Coronary artery (tissue), 2 donors: Measurements from ENCODE around the gene SOX2.
A peak's percentile ranks its signal among the peaks of the same experiment; 100 is the strongest.

ENCODE experiments used
- DNase-seq: peaks from one replicate; pipeline ENCODE4 v3.0.0-alpha.2; 2017; ENCODE audit warnings: low spot score
- H3K27ac ChIP-seq, 2 donors: fragments of 200-600 bp; sonication (generic); one replicate each; pipeline ENCODE4 v1.5.1; 2016 to 2019
- H3K4me3 ChIP-seq: fragments of 200-600 bp; sonication (generic); 2 replicates; pipeline ENCODE4 v1.5.1; 2016; ENCODE audit warnings: mild to moderate bottlenecking, moderate library complexity
- TF ChIP-seq, protein P1 (sequence below): fragments of 200-600 bp; sonication (generic); IDR thresholded peaks from one replicate; pipeline ENCODE4 v1.5.1; 2019; ENCODE audit warnings: antibody characterized with exemption

Gene SOX2

DNA sequence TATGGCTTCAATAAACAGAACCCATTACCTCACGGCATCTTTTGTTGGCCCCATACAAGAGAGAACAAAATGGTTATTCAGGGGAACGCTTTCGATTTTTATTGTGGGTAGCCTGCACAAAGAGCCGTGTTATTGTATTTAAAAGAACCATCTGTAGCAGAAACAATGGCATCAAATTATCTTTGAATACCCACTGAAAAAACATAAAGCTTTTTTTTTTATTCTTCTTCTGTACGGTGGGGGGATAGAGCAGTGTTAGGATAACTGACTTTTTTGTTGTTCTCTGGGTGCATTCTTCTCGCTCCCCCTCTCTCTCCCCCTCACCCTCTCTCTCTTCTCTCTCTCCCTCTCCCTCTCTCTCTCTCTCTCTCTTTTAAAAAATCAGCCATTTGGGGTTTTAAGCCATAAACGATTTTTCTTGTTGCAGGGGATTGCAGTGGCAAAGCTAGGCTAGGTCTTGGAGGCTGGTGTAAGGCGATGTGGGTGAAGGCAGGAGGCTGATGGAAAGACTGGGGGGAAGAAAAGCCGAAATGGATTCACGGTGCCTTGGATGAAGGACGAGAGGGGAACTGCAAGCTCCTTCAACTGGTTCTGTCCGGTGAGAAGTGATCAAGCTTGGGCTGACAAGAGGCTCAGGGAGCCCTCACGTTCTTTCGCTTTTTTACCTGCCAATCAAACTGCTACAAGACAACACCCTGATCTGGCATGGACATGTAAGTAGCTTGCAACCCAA is 12.4 kb upstream of the SOX2 start:
- TF ChIP-seq, protein P1, sequence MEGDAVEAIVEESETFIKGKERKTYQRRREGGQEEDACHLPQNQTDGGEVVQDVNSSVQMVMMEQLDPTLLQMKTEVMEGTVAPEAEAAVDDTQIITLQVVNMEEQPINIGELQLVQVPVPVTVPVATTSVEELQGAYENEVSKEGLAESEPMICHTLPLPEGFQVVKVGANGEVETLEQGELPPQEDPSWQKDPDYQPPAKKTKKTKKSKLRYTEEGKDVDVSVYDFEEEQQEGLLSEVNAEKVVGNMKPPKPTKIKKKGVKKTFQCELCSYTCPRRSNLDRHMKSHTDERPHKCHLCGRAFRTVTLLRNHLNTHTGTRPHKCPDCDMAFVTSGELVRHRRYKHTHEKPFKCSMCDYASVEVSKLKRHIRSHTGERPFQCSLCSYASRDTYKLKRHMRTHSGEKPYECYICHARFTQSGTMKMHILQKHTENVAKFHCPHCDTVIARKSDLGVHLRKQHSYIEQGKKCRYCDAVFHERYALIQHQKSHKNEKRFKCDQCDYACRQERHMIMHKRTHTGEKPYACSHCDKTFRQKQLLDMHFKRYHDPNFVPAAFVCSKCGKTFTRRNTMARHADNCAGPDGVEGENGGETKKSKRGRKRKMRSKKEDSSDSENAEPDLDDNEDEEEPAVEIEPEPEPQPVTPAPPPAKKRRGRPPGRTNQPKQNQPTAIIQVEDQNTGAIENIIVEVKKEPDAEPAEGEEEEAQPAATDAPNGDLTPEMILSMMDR: no peak
- no peak for DNase-seq
- Histone ChIP-seq H3K4me3 (no peak overlapping the region), H3K27ac (no peak overlapping the region)

DNA sequence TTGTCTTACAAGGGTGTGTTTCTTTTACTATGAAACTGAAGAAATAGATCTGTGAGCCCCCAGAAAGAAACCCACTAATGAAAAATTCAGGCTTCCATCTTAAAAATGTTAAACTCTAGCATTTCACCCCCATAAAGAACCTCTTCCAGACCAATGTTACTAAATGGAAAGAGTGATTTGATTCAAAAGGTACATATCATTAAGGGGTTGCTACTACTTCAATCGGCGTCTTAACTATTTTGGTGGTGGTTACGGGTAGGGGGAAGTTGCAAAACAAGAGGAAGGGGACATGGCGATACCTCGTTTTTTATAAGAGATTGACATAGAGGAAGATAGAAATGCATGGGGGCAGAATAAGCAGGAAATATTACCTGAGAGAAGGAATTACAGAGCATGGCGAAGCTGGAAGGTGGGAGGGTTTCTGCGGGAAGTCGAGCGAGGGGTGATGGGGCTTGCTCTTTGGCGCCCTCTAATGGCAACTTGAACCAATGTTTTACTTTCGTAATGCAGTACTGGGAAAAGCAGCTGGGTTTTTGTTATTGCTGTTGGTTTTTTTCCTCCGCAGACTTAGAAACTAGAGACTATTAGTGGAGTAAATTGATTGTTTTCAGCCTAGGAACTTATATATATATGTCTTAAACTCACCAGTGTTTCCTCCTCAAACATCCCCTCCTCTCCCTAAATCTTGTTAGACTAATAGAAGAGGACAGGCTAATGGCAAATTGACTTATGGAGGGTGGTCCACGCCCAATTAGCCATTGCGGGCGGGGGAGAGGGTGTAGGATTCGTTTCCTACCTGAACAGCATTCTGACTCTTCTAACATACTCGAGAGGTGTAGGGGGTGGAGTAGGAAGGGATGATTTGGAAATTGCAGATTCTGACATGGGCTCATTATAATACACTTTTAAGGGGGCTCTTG is 11.3 kb upstream of the SOX2 start:
- no peak overlapping the region for H3K27ac ChIP-seq
- no peak for DNase-seq
- peak overlapping the region; percentile 54 for H3K4me3 ChIP-seq
- TF ChIP-seq, protein P1: peak; percentile 67

DNA sequence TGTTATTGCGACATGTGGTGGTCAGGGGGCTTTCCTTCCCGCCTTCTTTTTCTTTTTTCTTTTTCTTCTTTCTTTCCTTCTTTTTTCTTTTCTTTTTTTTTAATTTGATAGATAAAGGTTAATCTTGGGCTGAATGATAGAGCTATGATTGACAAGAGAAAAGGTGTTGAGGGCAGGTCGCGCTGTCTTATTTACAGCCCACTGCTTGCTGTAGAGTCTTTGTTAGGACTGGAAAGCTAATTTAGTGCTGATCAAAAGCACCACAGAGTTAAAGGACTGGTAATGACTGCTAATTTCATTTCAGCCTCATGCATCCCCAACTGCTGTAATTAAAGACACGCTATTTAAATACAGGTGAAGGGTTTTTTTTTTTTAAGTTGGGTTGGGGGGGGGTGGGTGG is 10.6 kb upstream of the SOX2 start:
- H3K27ac ChIP-seq: no peak overlapping the region
- no peak for DNase-seq
- TF ChIP-seq, protein P1: no peak

DNA sequence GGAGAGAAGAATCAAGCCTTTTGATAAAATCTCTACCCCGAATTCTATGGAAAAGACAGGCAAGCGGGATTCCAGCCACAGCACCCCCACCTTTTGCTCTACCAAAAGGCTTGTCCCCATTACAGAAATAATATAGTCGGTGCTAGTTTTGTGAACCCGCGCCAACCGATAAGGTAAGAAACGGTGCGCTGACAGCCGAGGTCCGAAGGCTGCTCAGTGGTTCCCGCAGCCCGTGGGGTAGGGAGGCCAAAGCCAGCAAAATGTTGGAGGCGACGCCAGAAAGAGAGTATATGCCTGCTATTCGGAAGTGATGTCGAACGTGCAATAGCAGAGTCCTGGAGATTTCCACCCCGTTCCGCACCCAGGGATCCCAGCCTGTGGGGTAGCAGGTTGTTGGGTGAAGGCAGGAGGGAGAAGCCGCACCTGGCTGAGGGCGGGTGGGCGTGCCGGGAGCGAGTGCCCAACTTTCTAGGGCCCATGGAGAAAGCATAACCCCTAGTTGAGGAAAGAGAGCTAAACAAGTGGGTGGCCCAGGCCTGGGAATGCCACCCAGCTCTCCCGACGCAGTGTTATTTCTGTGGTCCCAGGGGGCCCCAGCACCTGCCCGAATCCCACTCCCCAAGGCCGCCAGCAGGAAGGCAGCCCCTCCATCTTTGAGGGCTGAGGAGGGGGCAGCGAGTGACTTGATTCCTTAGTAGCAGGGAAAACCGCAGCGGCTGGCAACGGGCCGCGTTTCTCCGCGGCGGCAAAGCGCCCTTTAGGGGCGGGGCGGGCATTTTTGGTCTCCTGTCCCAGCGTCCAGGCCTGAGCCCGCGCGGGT is 7.9 kb upstream of the SOX2 start:
- no peak for DNase-seq

More for the DNA sequence above, 10.6 kb upstream of the SOX2 start:
- no peak overlapping the region for H3K4me3 ChIP-seq

DNA sequence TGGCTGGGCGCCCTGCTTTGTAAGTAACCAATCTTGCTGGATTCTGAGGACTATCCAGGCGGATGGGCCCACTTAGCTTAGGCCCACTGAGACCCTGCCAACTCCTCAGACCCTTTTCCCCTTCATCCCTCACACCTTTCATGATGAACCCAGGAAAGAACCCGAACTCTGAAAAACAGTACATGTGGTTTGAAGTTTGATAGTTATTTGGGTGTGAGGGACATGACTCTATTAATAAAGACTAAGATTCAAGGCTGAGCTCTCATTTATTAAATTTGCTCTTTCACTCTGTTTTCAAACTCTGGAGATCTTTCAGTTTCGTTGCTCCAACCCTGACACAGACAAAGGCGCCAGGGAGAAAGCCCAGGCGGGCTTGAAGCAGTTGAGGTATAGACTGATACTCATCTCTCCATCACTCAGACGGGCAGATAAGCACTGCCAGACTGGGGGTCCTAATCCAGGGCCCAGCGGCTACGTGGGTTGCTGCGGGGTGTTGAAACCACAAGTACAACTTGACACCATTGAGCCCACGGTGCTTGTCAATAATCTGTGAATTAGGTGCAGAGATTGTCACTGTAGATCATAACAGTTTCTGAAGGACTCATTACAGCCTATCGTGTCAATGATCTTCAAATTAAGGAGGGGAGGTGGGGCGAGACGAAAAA is 7.2 kb upstream of the SOX2 start:
- H3K27ac ChIP-seq: no peak overlapping the region
- H3K4me3 ChIP-seq: no peak overlapping the region
- DNase-seq: no peak
- TF ChIP-seq, protein P1: no peak

More for the DNA sequence above, 7.9 kb upstream of the SOX2 start:
- TF ChIP-seq, protein P1: no peak
- Histone ChIP-seq H3K27ac (no peak overlapping the region), H3K4me3 (no peak overlapping the region)

DNA sequence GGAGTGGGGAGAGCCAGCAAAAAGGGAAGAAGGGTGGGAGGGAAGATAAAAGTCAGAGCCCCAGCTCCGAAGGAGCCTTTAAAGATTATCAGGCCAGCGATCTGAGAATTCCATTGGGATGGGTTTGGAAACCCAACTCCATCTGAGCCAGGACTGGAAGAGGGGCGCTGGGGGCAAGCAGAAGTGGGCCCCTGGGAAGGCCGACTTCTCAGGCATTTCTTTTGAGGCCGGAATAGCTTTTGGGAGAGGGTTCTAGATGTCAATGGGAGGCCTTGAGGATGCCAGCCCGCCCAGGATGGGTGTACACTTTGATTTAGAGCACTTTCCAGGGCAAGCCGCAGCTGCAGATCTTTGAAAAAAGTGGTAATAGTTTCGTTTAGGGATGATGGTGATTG is 6.6 kb upstream of the SOX2 start:
- Histone ChIP-seq H3K4me3 (no peak overlapping the region), H3K27ac (no peak overlapping the region)
- TF ChIP-seq, protein P1: no peak
- no peak for DNase-seq
